Muscle of back (tissue), 11 donors: ENCODE results near the gene ATP9A. TPM values are rescaled to one million over a fixed set of nuclear protein-coding genes. Genes with fewer than 3 reads are reported as not detected.
"Not testable (repeated sequence)": the region's sequence is repeated elsewhere in the genome, so short reads cannot be mapped to it uniquely, and the experiment has no call there.

Experiments used
- DNase-seq, 3 donors: peaks; one replicate each; pipeline versions ENCODE4 v3.0.0 to v3.0.0-alpha.2; 2013
- polyA plus RNA-seq, 10 donors: library from polyadenylated mRNA; unstranded; fragments of 120-200 nt; gene quantifications; one replicate each; pipeline ENCODE4 v1.2.1, GENCODE V29; 2013; ENCODE audit not compliant: insufficient read length in 10 of 10

The ATP9A gene
- polyA plus RNA-seq, 10 donors: 45.9 to 97.3 (median 59.9) TPM

- no peak for DNase-seq
These were observed 186.6 kb downstream of the ATP9A start for GRCh38 chr20:51581571-51581970.

GRCh38 chr20:51579137-51579536, 189.1 kb downstream of the ATP9A start:
- peak in 1 of 3 donors; percentile 29 for DNase-seq

GRCh38 chr20:51578145-51578459, 190.1 kb downstream of the ATP9A start:
- no peak for DNase-seq

- DNase-seq: peak in 1 of 3 donors; percentile 34
These were observed 190.6 kb downstream of the ATP9A start for GRCh38 chr20:51577432-51578144.

GRCh38 chr20:51575486-51575885, 192.7 kb downstream of the ATP9A start:
- DNase-seq: no peak

- DNase-seq: no peak
These were observed 193.7 kb downstream of the ATP9A start for GRCh38 chr20:51574248-51575033.

- DNase-seq: peak in 1 of 3 donors; percentile 67
These were observed 194.5 kb downstream of the ATP9A start for GRCh38 chr20:51573576-51574243.

- DNase-seq: no peak
These were observed 196.8 kb downstream of the ATP9A start for GRCh38 chr20:51571460-51571794.

- DNase-seq: peak; percentile 43 to 93 (median 84)
These were observed 197.3 kb downstream of the ATP9A start for GRCh38 chr20:51570739-51571459.

GRCh38 chr20:51569815-51570738, 198.1 kb downstream of the ATP9A start:
- peak in 1 of 3 donors; percentile 63 for DNase-seq

GRCh38 chr20:51568533-51568932, 199.7 kb downstream of the ATP9A start:
- not testable (repeated sequence) for DNase-seq

- DNase-seq: no peak
These were observed 200.6 kb downstream of the ATP9A start for GRCh38 chr20:51567622-51568021.

GRCh38 chr20:51566594-51566993, 201.6 kb downstream of the ATP9A start:
- no peak for DNase-seq

GRCh38 chr20:51565298-51566144, 202.7 kb downstream of the ATP9A start:
- peak in 2 of 3 donors; percentile 47 to 72 for DNase-seq

GRCh38 chr20:51563486-51564332, 204.5 kb downstream of the ATP9A start:
- peak; percentile 80 to 93 (median 83) for DNase-seq

- no peak for DNase-seq
These were observed 205.1 kb downstream of the ATP9A start for GRCh38 chr20:51563174-51563485.

GRCh38 chr20:51562332-51563173, 205.6 kb downstream of the ATP9A start:
- DNase-seq: peak; percentile 98 to 99 (median 99)

- DNase-seq: peak in 1 of 3 donors; percentile 66
These were observed 206.2 kb downstream of the ATP9A start for GRCh38 chr20:51562027-51562331.
